H1 (cell line): ENCODE measurements around the gene GAGE12F. TPM values are rescaled to one million over a fixed set of nuclear protein-coding genes. Genes with fewer than 3 reads are reported as not detected.
"Not testable (repeated sequence)": the region's sequence is repeated elsewhere in the genome, so short reads cannot be mapped to it uniquely, and the experiment has no call there.

Source experiments
- CTCF ChIA-PET: fragments of 300-600 bp; sonication (Branson Sonifier 250); formaldehyde crosslinking; loops from one replicate; lab custom pipeline; 2021; ENCODE audit not compliant: partially characterized antibody; lab: Charles Lee
- POLR2A ChIA-PET: fragments of 300-600 bp; sonication (Branson Sonifier 250); formaldehyde crosslinking; loops from one replicate; lab custom pipeline; 2021; ENCODE audit warnings: inconsistent platforms; ENCODE audit not compliant: partially characterized antibody; lab: Charles Lee
- DNase-seq, 2 experiments: peaks; one replicate each; pipeline versions ENCODE4 v3.0.0 to v3.0.0-alpha.2; 2010 to 2022; ENCODE audit warnings: low spot score in 2 of 2, low read depth in 1 of 2, mixed read lengths in 1 of 2
- FAIRE-seq: peaks from 2 replicates; lab custom pipeline; 2011; peaks lifted over from hg19 to GRCh38; lab: Jason Lieb, UNC
- H2AFZ ChIP-seq: 2 replicates; pipeline ENCODE4 v1.8.1; 2012; ENCODE audit warnings: low read length, inconsistent platforms
- H2AK5ac ChIP-seq: 2 replicates; pipeline ENCODE4 v1.6.1; 2013; ENCODE audit warnings: low read depth, low read length
- H2BK120ac ChIP-seq: replicated peaks from 2 replicates; pipeline ENCODE3; 2013; ENCODE audit warnings: low read depth, low read length, inconsistent platforms
- H2BK12ac ChIP-seq: 2 replicates; pipeline ENCODE4 v1.6.1; 2013; ENCODE audit warnings: low read depth, low read length
- H2BK15ac ChIP-seq: 2 replicates; pipeline ENCODE4 v1.6.1; 2013; ENCODE audit warnings: low read length
- H2BK20ac ChIP-seq: 2 replicates; pipeline ENCODE4 v1.6.1; 2013; ENCODE audit warnings: low read length
- H2BK5ac ChIP-seq: 2 replicates; pipeline ENCODE4 v1.6.1; 2013; ENCODE audit warnings: low read depth, low read length
- H3K14ac ChIP-seq: 2 replicates; pipeline ENCODE4 v1.6.1; 2013; ENCODE audit warnings: inconsistent platforms; ENCODE audit not compliant: insufficient read length
- H3K18ac ChIP-seq: 2 replicates; pipeline ENCODE4 v1.6.1; 2013; ENCODE audit warnings: low read length; ENCODE audit errors: extremely low read depth
- H3K23ac ChIP-seq: 2 replicates; pipeline ENCODE4 v1.6.1; 2013; ENCODE audit warnings: inconsistent platforms; ENCODE audit not compliant: insufficient read length
- H3K23me2 ChIP-seq: 2 replicates; pipeline ENCODE4 v1.6.1; 2013; ENCODE audit warnings: low read depth, low read length
- H3K27ac ChIP-seq: 2 replicates; pipeline ENCODE4 v1.6.1; 2011; ENCODE audit warnings: low read depth, low read length, inconsistent platforms
- H3K27me3 ChIP-seq, 4 experiments: replicated peaks in 1 of 4; 1 replicate in 1 of 4; 2 replicates in 3 of 4; pipeline versions ENCODE4 v1.6.1 to v1.8.1; 2011 to 2013; ENCODE audit warnings: low read length in 3 of 4, mild to moderate bottlenecking in 3 of 4, inconsistent platforms in 2 of 4, mixed read lengths in 2 of 4, moderate library complexity in 1 of 4; ENCODE audit not compliant: control insufficient read depth in 3 of 4, insufficient read depth in 3 of 4; ENCODE audit errors: extremely low read depth in 1 of 4
- H3K36me3 ChIP-seq, 4 experiments: 2 replicates each; pipeline versions ENCODE4 v1.6.1 to v1.8.1; 2011 to 2013; ENCODE audit warnings: mild to moderate bottlenecking in 4 of 4, low read length in 3 of 4, moderate library complexity in 2 of 4, control low read depth in 1 of 4, inconsistent platforms in 1 of 4; ENCODE audit not compliant: insufficient read depth in 4 of 4, control insufficient read depth in 2 of 4
- H3K4ac ChIP-seq: replicated peaks from 2 replicates; pipeline ENCODE3; 2013; ENCODE audit warnings: low read length, low read depth, mixed read lengths, inconsistent platforms; ENCODE audit not compliant: insufficient read length
- H3K4me1 ChIP-seq, 4 experiments: replicated peaks in 1 of 4; 1 replicate in 1 of 4; 2 replicates in 3 of 4; pipeline versions ENCODE4 v1.6.1 to v1.8.1; 2011 to 2013; ENCODE audit warnings: low read length in 3 of 4, inconsistent platforms in 2 of 4, mixed read lengths in 1 of 4; ENCODE audit not compliant: insufficient read depth in 4 of 4, control insufficient read depth in 3 of 4
- H3K4me2 ChIP-seq, 2 experiments: 2 replicates each; pipeline versions ENCODE4 v1.6.1 to v1.8.1; 2011 to 2013; ENCODE audit warnings: low read depth in 2 of 2, low read length in 2 of 2, control low read depth in 1 of 2, inconsistent platforms in 1 of 2, mild to moderate bottlenecking in 1 of 2; ENCODE audit not compliant: insufficient read depth in 1 of 2
- H3K4me3 ChIP-seq, 4 experiments: fragments of 200-600, 300-600 bp in 1 of 4; sonication (generic), shearing (Covaris generic), sonication (Bioruptor Twin) in 1 of 4; 2 replicates each; pipeline versions ENCODE4 v1.5.1 to v1.8.1; 2011 to 2016; ENCODE audit warnings: low read length in 4 of 4, low read depth in 3 of 4, control low read depth in 2 of 4, inconsistent platforms in 2 of 4, mild to moderate bottlenecking in 2 of 4, mixed read lengths in 1 of 4, moderate library complexity in 1 of 4; ENCODE audit not compliant: insufficient read depth in 2 of 4; ENCODE audit errors: extremely low read depth in 1 of 4
- H3K56ac ChIP-seq: replicated peaks from 2 replicates; pipeline ENCODE3; 2013; ENCODE audit warnings: low read depth, mild to moderate bottlenecking, mixed read lengths, low read length, inconsistent platforms; ENCODE audit not compliant: insufficient read length
- H3K79me1 ChIP-seq: 2 replicates; pipeline ENCODE4 v1.6.1; 2013; ENCODE audit warnings: low read depth, low read length, control low read depth
- H3K79me2 ChIP-seq, 2 experiments: 2 replicates each; pipeline versions ENCODE4 v1.6.1 to v1.8.1; 2012 to 2013; ENCODE audit warnings: low read length in 2 of 2, mild to moderate bottlenecking in 2 of 2, inconsistent platforms in 1 of 2; ENCODE audit not compliant: insufficient read depth in 2 of 2, control insufficient read depth in 1 of 2
- H3K9ac ChIP-seq, 4 experiments: replicated peaks in 1 of 4; 1 replicate in 1 of 4; 2 replicates in 3 of 4; pipeline versions ENCODE4 v1.6.1 to v1.8.1; 2011 to 2013; ENCODE audit warnings: low read depth in 3 of 4, low read length in 3 of 4, control low read depth in 2 of 4, mild to moderate bottlenecking in 2 of 4, moderate library complexity in 2 of 4, inconsistent platforms in 1 of 4; ENCODE audit errors: extremely low read depth in 1 of 4
- H3K9me3 ChIP-seq, 2 experiments: 2 replicates each; pipeline versions ENCODE4 v1.6.1 to v1.8.1; 2012 to 2013; ENCODE audit warnings: mild to moderate bottlenecking in 2 of 2, moderate library complexity in 2 of 2, control low read depth in 1 of 2, inconsistent platforms in 1 of 2, low read depth in 1 of 2, low read length in 1 of 2, mixed read lengths in 1 of 2; ENCODE audit not compliant: insufficient read depth in 2 of 2
- H4K20me1 ChIP-seq, 2 experiments: replicated peaks in 1 of 2; 2 replicates each; pipeline versions ENCODE3 to v1.8.1; 2011 to 2013; ENCODE audit warnings: inconsistent platforms in 2 of 2, low read length in 2 of 2, mild to moderate bottlenecking in 1 of 2; ENCODE audit not compliant: insufficient read depth in 2 of 2, control insufficient read depth in 1 of 2
- H4K5ac ChIP-seq: 2 replicates; pipeline ENCODE4 v1.6.1; 2013; ENCODE audit warnings: low read length, low read depth, mixed read lengths, inconsistent platforms; ENCODE audit not compliant: insufficient read length
- H4K8ac ChIP-seq: 2 replicates; pipeline ENCODE4 v1.8.0; 2013; ENCODE audit warnings: mild to moderate bottlenecking, moderate library complexity, low read length, inconsistent platforms; ENCODE audit not compliant: insufficient read depth; ENCODE audit errors: extremely low read depth
- H4K91ac ChIP-seq: replicated peaks from 2 replicates; pipeline ENCODE3; 2013; ENCODE audit warnings: low read length, mixed read lengths, inconsistent platforms; ENCODE audit not compliant: insufficient read length
- WGBS, 2 experiments: shearing (Covaris generic) in 1 of 2; methylation state at CpG; one replicate each; pipeline versions ENCODE4 v1.1.6 to v1.1.7; 2013 to 2015; ENCODE audit warnings: low lambda C conversion rate in 2 of 2, mixed read lengths in 2 of 2, inconsistent platforms in 1 of 2, low coverage in 1 of 2, missing lambda C conversion rate in 1 of 2; ENCODE audit not compliant: insufficient replicate concordance in 2 of 2, insufficient coverage in 1 of 2, insufficient read length in 1 of 2; ENCODE audit errors: extremely low coverage in 1 of 2, missing lambda C conversion rate in 1 of 2; 5-methylcytosine and 5-hydroxymethylcytosine counted together
- polyA plus RNA-seq, 7 experiments: library from polyadenylated mRNA; depleted of rRNA in 3 of 7; stranded (reverse) in 5 of 7; unstranded in 2 of 7; fragments of >200 nt in 5 of 7; fragments of 200-250 nt in 2 of 7; gene quantifications; 1 replicate in 5 of 7; 2 replicates in 1 of 7; 4 replicates in 1 of 7; pipeline versions ENCODE4 v1.2.1 to v1.2.3, GENCODE V29; 2011 to 2013; ENCODE audit warnings: missing spikeins in 2 of 7, mixed read lengths in 2 of 7
- total RNA-seq: library from RNA; stranded (reverse); fragmentation: NEBNext Ultra II Directional; extraction: Animal tissue kit (Norgen Biotek cat#: 25700); gene quantifications from 2 replicates; pipeline ENCODE4 v1.2.1, GENCODE V29; 2021

GAGE12F gene
- total and polyA plus RNA-seq, 2 of the 8 experiments (the other 6 are each of a cell fraction or from before 2014, with no cell fraction given): not detected

GRCh38 chrX:49569152-49569551 lies 8.5 kb downstream of the GAGE12F start:
- H3K4me3 ChIP-seq, H3K9ac ChIP-seq, H3K4ac ChIP-seq, H3K79me1 ChIP-seq, H3K23ac ChIP-seq, H3K18ac ChIP-seq, H4K8ac ChIP-seq, H3K9me3 ChIP-seq, H2BK12ac ChIP-seq, H3K36me3 ChIP-seq, H2BK5ac ChIP-seq, H2AK5ac ChIP-seq, H3K4me1 ChIP-seq, H2BK20ac ChIP-seq, H4K5ac ChIP-seq, H3K79me2 ChIP-seq, H2AFZ ChIP-seq, CTCF ChIA-PET, H3K27ac ChIP-seq, H3K4me2 ChIP-seq, DNase-seq, H3K56ac ChIP-seq, H2BK15ac ChIP-seq, POLR2A ChIA-PET, H4K91ac ChIP-seq, FAIRE-seq, H2BK120ac ChIP-seq, H4K20me1 ChIP-seq, H3K14ac ChIP-seq, H3K23me2 ChIP-seq, H3K27me3 ChIP-seq: not testable (repeated sequence)
- 99% methylated on average over 7 of the region's 13 CpGs; no CpG with 5 or more reads in 1 of the 2 experiments for WGBS, 2 experiments

- H3K27ac ChIP-seq, H3K14ac ChIP-seq, CTCF ChIA-PET, H3K9ac ChIP-seq, H3K4me2 ChIP-seq, H4K5ac ChIP-seq, H2BK120ac ChIP-seq, H2BK12ac ChIP-seq, H3K27me3 ChIP-seq, H3K23me2 ChIP-seq, H3K79me2 ChIP-seq, H2AFZ ChIP-seq, H2BK5ac ChIP-seq, H3K18ac ChIP-seq, H3K4me3 ChIP-seq, H3K4ac ChIP-seq, H3K36me3 ChIP-seq, DNase-seq, H3K9me3 ChIP-seq, H3K23ac ChIP-seq, H4K20me1 ChIP-seq, H3K56ac ChIP-seq, FAIRE-seq, H2BK20ac ChIP-seq, H3K79me1 ChIP-seq, H2BK15ac ChIP-seq, POLR2A ChIA-PET, H4K91ac ChIP-seq, H2AK5ac ChIP-seq, H3K4me1 ChIP-seq, H4K8ac ChIP-seq: not testable (repeated sequence)
- WGBS, 2 experiments: no CpG with 5 or more reads among the region's 16 CpGs
Observed at GRCh38 chrX:49570100-49570499, 9.5 kb downstream of the GAGE12F start, which contains the start of gene GAGE12G. Gene GAGE12G (plus strand): TSS chrX:49570400. CDS start chrX:49571555, 1,155 bp downstream.
